ENCODE results near the gene SCN4A. TPM values are rescaled to one million over a fixed set of nuclear protein-coding genes. Genes with fewer than 3 reads are reported as not detected.
"Not testable (repeated sequence)": the region's sequence is repeated elsewhere in the genome, so short reads cannot be mapped to it uniquely, and the experiment has no call there.

Gene SCN4A
- total RNA-seq, 2 donors from 2014 or later = 3.9 to 4.4 TPM

- TF ChIP-seq CTCF (conservative IDR thresholded peaks at IDR 0.05) = peak; percentile 88
- no peak overlapping the region for H3K4me3 Mint-ChIP-seq
- 67 to 73% methylated on average over 3 to 8 of the region's 8 CpGs for WGBS, 2 experiments (ENCODE audit: insufficient coverage in 1 of 2, insufficient read length in 1 of 2)
Observed at GRCh38 chr17:63919311-63919723, 53.4 kb downstream of the SCN4A start.

GRCh38 chr17:63918789-63919305 lies 53.9 kb downstream of the SCN4A start, which contains the start of gene GH1:
Gene GH1 (minus strand): TSS chr17:63918839. CDS start chr17:63918776, 63 bp downstream.
- not testable (repeated sequence) for H3K4me3 ChIP-seq (ENCODE audit: low read length); H3K9ac ChIP-seq (ENCODE audit: extremely low read depth, low read length, poor library complexity, severe bottlenecking); H3K36me3 Mint-ChIP-seq (ENCODE audit: low read depth); DNase-seq; H3K4me1 ChIP-seq (ENCODE audit: control insufficient read depth, insufficient read depth, low read length); H3K27ac ChIP-seq (ENCODE audit: low read depth, low read length); H3K4me1 Mint-ChIP-seq; H3K27ac Mint-ChIP-seq; H3K36me3 ChIP-seq (ENCODE audit: control insufficient read depth, insufficient read depth, low read length); H3K9me3 ChIP-seq (ENCODE audit: control insufficient read depth, low read length); H3K9me3 Mint-ChIP-seq; H3K27me3 ChIP-seq (ENCODE audit: control insufficient read depth, insufficient read depth, low read length, poor library complexity, severe bottlenecking)
- Mint-ChIP-seq H3K27me3 (ENCODE audit: insufficient read depth) (peaks cover 13% of the 10 kb centered on the region), H3K4me3 (peak within 1 kb of the TSS; percentile 31)
- WGBS, 2 experiments (ENCODE audit: insufficient coverage in 1 of 2, insufficient read length in 1 of 2) = 64% methylated on average over 8 of the region's 10 CpGs; no CpG with 5 or more reads in 1 of the 2 experiments

More at GRCh38 chr17:63919311-63919723, 53.4 kb downstream of the SCN4A start:
- Histone ChIP-seq H3K27me3 (ENCODE audit: control insufficient read depth, insufficient read depth, low read length, poor library complexity, severe bottlenecking) (no peaks in the 10 kb centered on the region), H3K36me3 (ENCODE audit: control insufficient read depth, insufficient read depth, low read length) (no peaks in the 10 kb centered on the region), H3K9me3 (ENCODE audit: control insufficient read depth, low read length) (no peaks in the 10 kb centered on the region), H3K27ac (ENCODE audit: low read depth, low read length) (no peak overlapping the region), H3K9ac (ENCODE audit: extremely low read depth, low read length, poor library complexity, severe bottlenecking) (no peak overlapping the region), H3K4me1 (ENCODE audit: control insufficient read depth, insufficient read depth, low read length) (no peaks in the 10 kb centered on the region), H3K4me3 (ENCODE audit: low read length) (no peak overlapping the region)
- H3K27me3 Mint-ChIP-seq (ENCODE audit: insufficient read depth) = peaks cover 13% of the 10 kb centered on the region
- H3K4me1 Mint-ChIP-seq = peaks cover 8% of the 10 kb centered on the region
- H3K9me3 Mint-ChIP-seq = no peaks in the 10 kb centered on the region
- peak; percentile 94 for DNase-seq
- no peaks in the 10 kb centered on the region for H3K36me3 Mint-ChIP-seq (ENCODE audit: low read depth)
- H3K27ac Mint-ChIP-seq = no peak overlapping the region

- WGBS, 2 experiments (ENCODE audit: insufficient coverage in 1 of 2, insufficient read length in 1 of 2) = 48 to 73% methylated on average over 4 to 10 of the region's 10 CpGs
- H3K36me3 ChIP-seq (ENCODE audit: control insufficient read depth, insufficient read depth, low read length) = no peaks in the 10 kb centered on the region
- DNase-seq = peak; percentile 94
- H3K27ac ChIP-seq (ENCODE audit: low read depth, low read length) = no peak overlapping the region
- Mint-ChIP-seq H3K4me3 (peak overlapping the region; percentile 31), H3K27ac (no peak overlapping the region), H3K36me3 (ENCODE audit: low read depth) (no peaks in the 10 kb centered on the region), H3K27me3 (ENCODE audit: insufficient read depth) (peaks cover 13% of the 10 kb centered on the region), H3K9me3 (no peaks in the 10 kb centered on the region), H3K4me1 (peaks cover 8% of the 10 kb centered on the region)
- H3K27me3 ChIP-seq (ENCODE audit: control insufficient read depth, insufficient read depth, low read length, poor library complexity, severe bottlenecking) = no peaks in the 10 kb centered on the region
- peak; percentile 67 for TF ChIP-seq CTCF (conservative IDR thresholded peaks at IDR 0.05)
- no peaks in the 10 kb centered on the region for H3K9me3 ChIP-seq (ENCODE audit: control insufficient read depth, low read length)
- H3K9ac ChIP-seq (ENCODE audit: extremely low read depth, low read length, poor library complexity, severe bottlenecking) = no peak overlapping the region
- no peaks in the 10 kb centered on the region for H3K4me1 ChIP-seq (ENCODE audit: control insufficient read depth, insufficient read depth, low read length)
- H3K4me3 ChIP-seq (ENCODE audit: low read length) = no peak overlapping the region
Observed at GRCh38 chr17:63918305-63918704, 54.4 kb downstream of the SCN4A start.

GRCh38 chr17:63917646-63918045 lies 55.1 kb downstream of the SCN4A start:
- H3K27ac Mint-ChIP-seq = no peak overlapping the region
- TF ChIP-seq CTCF (conservative IDR thresholded peaks at IDR 0.05) = no peak
- 86 to 92% methylated on average over 12 to 13 of the region's 13 CpGs for WGBS, 2 experiments (ENCODE audit: insufficient coverage in 1 of 2, insufficient read length in 1 of 2)

GRCh38 chr17:63917206-63917605 lies 55.5 kb downstream of the SCN4A start:
- H3K27ac Mint-ChIP-seq; H3K4me1 Mint-ChIP-seq; H3K4me3 Mint-ChIP-seq; H3K9me3 ChIP-seq (ENCODE audit: control insufficient read depth, low read length); H3K27me3 ChIP-seq (ENCODE audit: control insufficient read depth, insufficient read depth, low read length, poor library complexity, severe bottlenecking); H3K4me3 ChIP-seq (ENCODE audit: low read length); H3K36me3 ChIP-seq (ENCODE audit: control insufficient read depth, insufficient read depth, low read length); H3K4me1 ChIP-seq (ENCODE audit: control insufficient read depth, insufficient read depth, low read length); DNase-seq; H3K9me3 Mint-ChIP-seq; H3K9ac ChIP-seq (ENCODE audit: extremely low read depth, low read length, poor library complexity, severe bottlenecking); H3K27ac ChIP-seq (ENCODE audit: low read depth, low read length); H3K36me3 Mint-ChIP-seq (ENCODE audit: low read depth): not testable (repeated sequence)
- 93 to 100% methylated on average over 4 to 10 of the region's 11 CpGs for WGBS, 2 experiments (ENCODE audit: insufficient coverage in 1 of 2, insufficient read length in 1 of 2)
- peaks cover 16% of the 10 kb centered on the region for H3K27me3 Mint-ChIP-seq (ENCODE audit: insufficient read depth)

More at GRCh38 chr17:63917646-63918045, 55.1 kb downstream of the SCN4A start:
- H3K9me3 ChIP-seq (ENCODE audit: control insufficient read depth, low read length) = no peaks in the 10 kb centered on the region
- no peaks in the 10 kb centered on the region for H3K36me3 ChIP-seq (ENCODE audit: control insufficient read depth, insufficient read depth, low read length)
- Mint-ChIP-seq H3K4me3 (no peak overlapping the region), H3K36me3 (ENCODE audit: low read depth) (no peaks in the 10 kb centered on the region), H3K9me3 (no peaks in the 10 kb centered on the region), H3K4me1 (peaks cover 8% of the 10 kb centered on the region), H3K27me3 (ENCODE audit: insufficient read depth) (peaks cover 16% of the 10 kb centered on the region)
- no peak overlapping the region for H3K9ac ChIP-seq (ENCODE audit: extremely low read depth, low read length, poor library complexity, severe bottlenecking)
- H3K27ac ChIP-seq (ENCODE audit: low read depth, low read length) = no peak overlapping the region
- H3K4me3 ChIP-seq (ENCODE audit: low read length) = no peak overlapping the region
- H3K27me3 ChIP-seq (ENCODE audit: control insufficient read depth, insufficient read depth, low read length, poor library complexity, severe bottlenecking) = no peaks in the 10 kb centered on the region
- no peaks in the 10 kb centered on the region for H3K4me1 ChIP-seq (ENCODE audit: control insufficient read depth, insufficient read depth, low read length)
- no peak for DNase-seq

Data from endodermal cell (in vitro differentiated cells).